ENCODE measurements around the gene EDEM3.

EDEM3 gene

GRCh38 chr1:184754476-184755225 is at the start of gene EDEM3:
Gene EDEM3 (minus strand): TSS chr1:184754858. CDS start chr1:184754646, 212 bp downstream.
- in situ Hi-C loops (cut with MboI; ENCODE audit: low sequenced_read_pairs) = no loop called here
- peak; percentile 99 to 100 for DNase-seq (ENCODE audit: low spot score in 2 of 2)
- peak within 1 kb of the TSS; percentile 95 for H3K4me3 ChIP-seq
- H3K9me3 ChIP-seq = no peaks in the 10 kb centered on the region
- peaks cover 11% of the 10 kb centered on the region for H3K4me1 ChIP-seq
- H3K36me3 ChIP-seq (replicated peaks) = no peaks in the 10 kb centered on the region
- no peaks in the 10 kb centered on the region for H3K27me3 ChIP-seq (ENCODE audit: low read depth)

- DNase-seq (ENCODE audit: low spot score in 2 of 2) = no peak
- Histone ChIP-seq H3K36me3 (replicated peaks) (no peaks in the 10 kb centered on the region), H3K9me3 (no peaks in the 10 kb centered on the region), H3K4me1 (0 out of 2 replicates have a peak, but pooled peaks cover 2% of the 10 kb centered on the region), H3K4me3 (no peak overlapping the region), H3K27me3 (ENCODE audit: low read depth) (no peaks in the 10 kb centered on the region)
- in situ Hi-C loops (cut with MboI; ENCODE audit: low sequenced_read_pairs) = loop anchor here (10.0 kb wide), 1 partner anchor 361 kb away; no protein-coding TSS in a partner anchor
Measured at GRCh38 chr1:184804220-184804619, 49.6 kb upstream of the EDEM3 start.

- 0 out of 2 replicates have a peak, but pooled peaks cover 2% of the 10 kb centered on the region for H3K4me1 ChIP-seq
- no peaks in the 10 kb centered on the region for H3K27me3 ChIP-seq (ENCODE audit: low read depth)
- H3K4me3 ChIP-seq = no peak overlapping the region
- no peak for DNase-seq (ENCODE audit: low spot score in 2 of 2)
- no peaks in the 10 kb centered on the region for H3K36me3 ChIP-seq (replicated peaks)
- in situ Hi-C loops (cut with MboI; ENCODE audit: low sequenced_read_pairs) = loop anchor here (10.0 kb wide), 1 partner anchor 362 kb away; no protein-coding TSS in a partner anchor
- H3K9me3 ChIP-seq = no peaks in the 10 kb centered on the region
Measured at GRCh38 chr1:184803180-184803492, 48.5 kb upstream of the EDEM3 start.

GRCh38 chr1:184802354-184803179 is 47.9 kb upstream of the EDEM3 start:
- in situ Hi-C loops (cut with MboI; ENCODE audit: low sequenced_read_pairs) = loop anchor here (10.0 kb wide), 1 partner anchor 362 kb away; no protein-coding TSS in a partner anchor
- no peaks in the 10 kb centered on the region for H3K36me3 ChIP-seq (replicated peaks)
- H3K9me3 ChIP-seq = no peaks in the 10 kb centered on the region
- DNase-seq (ENCODE audit: low spot score in 2 of 2) = no peak
- H3K27me3 ChIP-seq (ENCODE audit: low read depth) = no peaks in the 10 kb centered on the region
- H3K4me1 ChIP-seq = 0 out of 2 replicates have a peak, but pooled peaks cover 2% of the 10 kb centered on the region
- H3K4me3 ChIP-seq = no peak overlapping the region

GRCh38 chr1:184801503-184801902 is 46.8 kb upstream of the EDEM3 start:
- Histone ChIP-seq H3K27me3 (ENCODE audit: low read depth) (no peaks in the 10 kb centered on the region), H3K4me3 (no peak overlapping the region), H3K4me1 (0 out of 2 replicates have a peak, but pooled peaks cover 2% of the 10 kb centered on the region), H3K9me3 (no peaks in the 10 kb centered on the region), H3K36me3 (replicated peaks) (no peaks in the 10 kb centered on the region)
- DNase-seq (ENCODE audit: low spot score in 2 of 2) = no peak
- in situ Hi-C loops (cut with MboI; ENCODE audit: low sequenced_read_pairs) = loop anchor here (10.0 kb wide), 1 partner anchor 363 kb away; no protein-coding TSS in a partner anchor

- in situ Hi-C loops (cut with MboI; ENCODE audit: low sequenced_read_pairs) = loop anchor here (10.0 kb wide), 1 partner anchor 364 kb away; no protein-coding TSS in a partner anchor
- Histone ChIP-seq H3K4me3 (no peak overlapping the region), H3K9me3 (no peaks in the 10 kb centered on the region), H3K36me3 (replicated peaks) (no peaks in the 10 kb centered on the region), H3K27me3 (ENCODE audit: low read depth) (no peaks in the 10 kb centered on the region), H3K4me1 (0 out of 2 replicates have a peak, but pooled peaks cover 2% of the 10 kb centered on the region)
- DNase-seq (ENCODE audit: low spot score in 2 of 2) = no peak
Measured at GRCh38 chr1:184800876-184801275, 46.2 kb upstream of the EDEM3 start.

GRCh38 chr1:184793967-184794366 is 39.3 kb upstream of the EDEM3 start:
- H3K9me3 ChIP-seq = no peaks in the 10 kb centered on the region
- in situ Hi-C loops (cut with MboI; ENCODE audit: low sequenced_read_pairs) = no loop called here
- no peaks in the 10 kb centered on the region for H3K27me3 ChIP-seq (ENCODE audit: low read depth)
- no peak for DNase-seq (ENCODE audit: low spot score in 2 of 2)
- no peak overlapping the region for H3K4me3 ChIP-seq
- H3K4me1 ChIP-seq = no peaks in the 10 kb centered on the region; the same call in 1 of the 2 replicates
- no peaks in the 10 kb centered on the region for H3K36me3 ChIP-seq (replicated peaks)

GRCh38 chr1:184792450-184792969 is 37.9 kb upstream of the EDEM3 start:
- Histone ChIP-seq H3K27me3 (ENCODE audit: low read depth) (no peaks in the 10 kb centered on the region), H3K4me3 (no peak overlapping the region), H3K4me1 (no peaks in the 10 kb centered on the region; the same call in 1 of the 2 replicates), H3K9me3 (no peaks in the 10 kb centered on the region), H3K36me3 (replicated peaks) (no peaks in the 10 kb centered on the region)
- DNase-seq (ENCODE audit: low spot score in 2 of 2) = no peak
- in situ Hi-C loops (cut with MboI; ENCODE audit: low sequenced_read_pairs) = no loop called here

- Histone ChIP-seq H3K4me3 (no peak overlapping the region), H3K36me3 (replicated peaks) (no peaks in the 10 kb centered on the region), H3K4me1 (no peaks in the 10 kb centered on the region; the same call in 1 of the 2 replicates), H3K9me3 (no peaks in the 10 kb centered on the region), H3K27me3 (ENCODE audit: low read depth) (no peaks in the 10 kb centered on the region)
- DNase-seq (ENCODE audit: low spot score in 2 of 2) = no peak
- in situ Hi-C loops (cut with MboI; ENCODE audit: low sequenced_read_pairs) = no loop called here
Measured at GRCh38 chr1:184791550-184791900, 36.9 kb upstream of the EDEM3 start.

- DNase-seq (ENCODE audit: low spot score in 2 of 2) = no peak
- no peaks in the 10 kb centered on the region for H3K27me3 ChIP-seq (ENCODE audit: low read depth)
- H3K36me3 ChIP-seq (replicated peaks) = no peaks in the 10 kb centered on the region
- H3K4me1 ChIP-seq = no peaks in the 10 kb centered on the region; the same call in 1 of the 2 replicates
- in situ Hi-C loops (cut with MboI; ENCODE audit: low sequenced_read_pairs) = no loop called here
- no peak overlapping the region for H3K4me3 ChIP-seq
- no peaks in the 10 kb centered on the region for H3K9me3 ChIP-seq
Measured at GRCh38 chr1:184790642-184791549, 36.2 kb upstream of the EDEM3 start.

GRCh38 chr1:184789884-184790283 is 35.2 kb upstream of the EDEM3 start:
- Histone ChIP-seq H3K9me3 (no peaks in the 10 kb centered on the region), H3K36me3 (replicated peaks) (no peaks in the 10 kb centered on the region), H3K4me3 (no peak overlapping the region), H3K4me1 (no peaks in the 10 kb centered on the region; the same call in 1 of the 2 replicates), H3K27me3 (ENCODE audit: low read depth) (no peaks in the 10 kb centered on the region)
- in situ Hi-C loops (cut with MboI; ENCODE audit: low sequenced_read_pairs) = no loop called here
- DNase-seq (ENCODE audit: low spot score in 2 of 2) = no peak

GRCh38 chr1:184788970-184789369 is 34.3 kb upstream of the EDEM3 start:
- Histone ChIP-seq H3K9me3 (no peaks in the 10 kb centered on the region), H3K4me1 (no peaks in the 10 kb centered on the region), H3K27me3 (ENCODE audit: low read depth) (no peaks in the 10 kb centered on the region), H3K36me3 (replicated peaks) (no peaks in the 10 kb centered on the region), H3K4me3 (no peak overlapping the region)
- in situ Hi-C loops (cut with MboI; ENCODE audit: low sequenced_read_pairs) = no loop called here
- DNase-seq (ENCODE audit: low spot score in 2 of 2) = no peak

GRCh38 chr1:184785529-184785928 is 30.9 kb upstream of the EDEM3 start:
- Histone ChIP-seq H3K4me3 (no peak overlapping the region), H3K27me3 (ENCODE audit: low read depth) (no peaks in the 10 kb centered on the region), H3K36me3 (replicated peaks) (no peaks in the 10 kb centered on the region), H3K9me3 (no peaks in the 10 kb centered on the region), H3K4me1 (no peaks in the 10 kb centered on the region)
- no peak for DNase-seq (ENCODE audit: low spot score in 2 of 2)
- in situ Hi-C loops (cut with MboI; ENCODE audit: low sequenced_read_pairs) = no loop called here
